ENCODE results near the gene SNRPA1. TPM values are rescaled to one million over a fixed set of nuclear protein-coding genes. Genes with fewer than 3 reads are reported as not detected.

The SNRPA1 gene
- total and polyA plus RNA-seq, 2 of the 13 experiments (the other 11 are each of a cell fraction or from before 2014, with no cell fraction given): 41.2 to 108 TPM

DNA sequence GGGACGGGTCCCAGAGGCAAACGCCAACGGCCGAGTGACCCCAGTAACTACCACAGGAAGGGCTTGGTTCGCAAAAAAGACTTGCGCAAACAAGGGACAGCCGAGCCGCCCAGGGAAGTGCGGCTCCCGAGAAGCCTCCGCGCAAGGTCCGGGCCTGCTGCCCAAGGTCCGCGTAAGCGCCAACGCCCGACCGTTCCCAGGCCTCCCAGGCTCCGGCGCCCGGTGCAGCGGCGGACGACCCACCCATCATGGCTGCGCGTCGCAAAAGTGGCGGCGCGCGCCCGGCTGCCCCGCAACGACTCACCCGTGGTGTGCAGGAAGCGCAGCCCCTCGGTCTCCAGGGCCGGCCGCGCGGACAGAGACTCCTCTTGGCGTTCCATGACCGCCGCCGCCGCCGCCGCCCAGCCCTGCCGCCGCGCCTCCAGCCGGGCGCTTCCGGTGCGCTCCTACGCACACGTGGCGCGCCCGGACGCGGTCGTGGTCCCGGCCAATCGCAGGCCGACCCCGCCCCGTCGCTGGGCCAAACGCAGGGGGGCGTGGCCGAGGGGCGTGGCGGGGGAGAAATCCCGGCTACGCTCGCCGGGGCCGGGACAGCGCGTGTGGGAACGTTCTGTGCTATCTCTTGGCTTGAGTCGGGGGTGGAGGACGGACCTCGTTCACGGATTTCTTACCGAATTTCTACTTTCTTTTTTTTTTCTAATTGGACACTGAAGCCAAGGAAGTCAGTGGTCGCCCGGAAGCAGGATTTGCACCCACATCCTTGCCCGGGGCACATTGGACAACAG lies 17.8 kb downstream of the SNRPA1 start, which contains the start of gene SELENOS (continued):
- TF ChIP-seq, protein P1, sequence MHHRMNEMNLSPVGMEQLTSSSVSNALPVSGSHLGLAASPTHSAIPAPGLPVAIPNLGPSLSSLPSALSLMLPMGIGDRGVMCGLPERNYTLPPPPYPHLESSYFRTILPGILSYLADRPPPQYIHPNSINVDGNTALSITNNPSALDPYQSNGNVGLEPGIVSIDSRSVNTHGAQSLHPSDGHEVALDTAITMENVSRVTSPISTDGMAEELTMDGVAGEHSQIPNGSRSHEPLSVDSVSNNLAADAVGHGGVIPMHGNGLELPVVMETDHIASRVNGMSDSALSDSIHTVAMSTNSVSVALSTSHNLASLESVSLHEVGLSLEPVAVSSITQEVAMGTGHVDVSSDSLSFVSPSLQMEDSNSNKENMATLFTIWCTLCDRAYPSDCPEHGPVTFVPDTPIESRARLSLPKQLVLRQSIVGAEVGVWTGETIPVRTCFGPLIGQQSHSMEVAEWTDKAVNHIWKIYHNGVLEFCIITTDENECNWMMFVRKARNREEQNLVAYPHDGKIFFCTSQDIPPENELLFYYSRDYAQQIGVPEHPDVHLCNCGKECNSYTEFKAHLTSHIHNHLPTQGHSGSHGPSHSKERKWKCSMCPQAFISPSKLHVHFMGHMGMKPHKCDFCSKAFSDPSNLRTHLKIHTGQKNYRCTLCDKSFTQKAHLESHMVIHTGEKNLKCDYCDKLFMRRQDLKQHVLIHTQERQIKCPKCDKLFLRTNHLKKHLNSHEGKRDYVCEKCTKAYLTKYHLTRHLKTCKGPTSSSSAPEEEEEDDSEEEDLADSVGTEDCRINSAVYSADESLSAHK (CRISPR knock-in tag; IDR thresholded peaks at IDR 0.05; ENCODE audit: borderline replicate concordance): no peak
- TF ChIP-seq ZC3H13 (CRISPR knock-in tag; IDR thresholded peaks at IDR 0.05) (no peak), ZNF564 (CRISPR knock-in tag; IDR thresholded peaks at IDR 0.05) (no peak; the same call in 1 of the 2 replicates), ZNF160 (CRISPR knock-in tag; IDR thresholded peaks at IDR 0.05) (peak; percentile 66; the same call in 1 of the 2 replicates), ZNF317 (CRISPR knock-in tag; IDR thresholded peaks at IDR 0.05) (no peak), NR3C1 (CRISPR knock-in tag; IDR thresholded peaks at IDR 0.05) (no peak), CBFB (CRISPR knock-in tag; IDR thresholded peaks at IDR 0.05) (no peak), ZNF75D (CRISPR knock-in tag; IDR thresholded peaks at IDR 0.05; ENCODE audit: borderline replicate concordance) (no peak), THYN1 (CRISPR knock-in tag; IDR thresholded peaks at IDR 0.05; ENCODE audit: borderline replicate concordance, low read depth) (no peak), ZNF570 (CRISPR knock-in tag; IDR thresholded peaks at IDR 0.05; ENCODE audit: borderline replicate concordance) (no peak), HNRNPUL1 (IDR thresholded peaks at IDR 0.05; ENCODE audit: low read depth, low read length) (no peak), ELF3 (CRISPR knock-in tag; IDR thresholded peaks at IDR 0.05) (no peak), ZKSCAN1 (IDR thresholded peaks at IDR 0.05; ENCODE audit: low read length) (no peak), MTA1 (CRISPR knock-in tag; IDR thresholded peaks at IDR 0.05; ENCODE audit: borderline replicate concordance) (no peak), GABPB1 (CRISPR knock-in tag; IDR thresholded peaks at IDR 0.05) (peak; percentile 90), ZNF460 (CRISPR knock-in tag; IDR thresholded peaks at IDR 0.05; ENCODE audit: borderline replicate concordance) (no peak), ZKSCAN5 (CRISPR knock-in tag; IDR thresholded peaks at IDR 0.05) (no peak)
- TF ChIP-seq, protein P2, sequence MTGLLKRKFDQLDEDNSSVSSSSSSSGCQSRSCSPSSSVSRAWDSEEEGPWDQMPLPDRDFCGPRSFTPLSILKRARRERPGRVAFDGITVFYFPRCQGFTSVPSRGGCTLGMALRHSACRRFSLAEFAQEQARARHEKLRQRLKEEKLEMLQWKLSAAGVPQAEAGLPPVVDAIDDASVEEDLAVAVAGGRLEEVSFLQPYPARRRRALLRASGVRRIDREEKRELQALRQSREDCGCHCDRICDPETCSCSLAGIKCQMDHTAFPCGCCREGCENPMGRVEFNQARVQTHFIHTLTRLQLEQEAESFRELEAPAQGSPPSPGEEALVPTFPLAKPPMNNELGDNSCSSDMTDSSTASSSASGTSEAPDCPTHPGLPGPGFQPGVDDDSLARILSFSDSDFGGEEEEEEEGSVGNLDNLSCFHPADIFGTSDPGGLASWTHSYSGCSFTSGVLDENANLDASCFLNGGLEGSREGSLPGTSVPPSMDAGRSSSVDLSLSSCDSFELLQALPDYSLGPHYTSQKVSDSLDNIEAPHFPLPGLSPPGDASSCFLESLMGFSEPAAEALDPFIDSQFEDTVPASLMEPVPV (CRISPR knock-in tag; IDR thresholded peaks at IDR 0.05): peak; percentile 75; the same call in 1 of the 2 replicates
- TF ChIP-seq, protein P3, sequence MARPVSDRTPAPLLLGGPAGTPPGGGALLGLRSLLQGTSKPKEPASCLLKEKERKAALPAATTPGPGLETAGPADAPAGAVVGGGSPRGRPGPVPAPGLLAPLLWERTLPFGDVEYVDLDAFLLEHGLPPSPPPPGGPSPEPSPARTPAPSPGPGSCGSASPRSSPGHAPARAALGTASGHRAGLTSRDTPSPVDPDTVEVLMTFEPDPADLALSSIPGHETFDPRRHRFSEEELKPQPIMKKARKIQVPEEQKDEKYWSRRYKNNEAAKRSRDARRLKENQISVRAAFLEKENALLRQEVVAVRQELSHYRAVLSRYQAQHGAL (CRISPR knock-in tag; IDR thresholded peaks at IDR 0.05; ENCODE audit: not compliant biosample characterization): peak; percentile 57
- TF ChIP-seq, protein P4, sequence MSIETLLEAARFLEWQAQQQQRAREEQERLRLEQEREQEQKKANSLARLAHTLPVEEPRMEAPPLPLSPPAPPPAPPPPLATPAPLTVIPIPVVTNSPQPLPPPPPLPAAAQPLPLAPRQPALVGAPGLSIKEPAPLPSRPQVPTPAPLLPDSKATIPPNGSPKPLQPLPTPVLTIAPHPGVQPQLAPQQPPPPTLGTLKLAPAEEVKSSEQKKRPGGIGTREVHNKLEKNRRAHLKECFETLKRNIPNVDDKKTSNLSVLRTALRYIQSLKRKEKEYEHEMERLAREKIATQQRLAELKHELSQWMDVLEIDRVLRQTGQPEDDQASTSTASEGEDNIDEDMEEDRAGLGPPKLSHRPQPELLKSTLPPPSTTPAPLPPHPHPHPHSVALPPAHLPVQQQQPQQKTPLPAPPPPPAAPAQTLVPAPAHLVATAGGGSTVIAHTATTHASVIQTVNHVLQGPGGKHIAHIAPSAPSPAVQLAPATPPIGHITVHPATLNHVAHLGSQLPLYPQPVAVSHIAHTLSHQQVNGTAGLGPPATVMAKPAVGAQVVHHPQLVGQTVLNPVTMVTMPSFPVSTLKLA (IDR thresholded peaks at IDR 0.05): peak; percentile 83
- TF ChIP-seq, protein P5, sequence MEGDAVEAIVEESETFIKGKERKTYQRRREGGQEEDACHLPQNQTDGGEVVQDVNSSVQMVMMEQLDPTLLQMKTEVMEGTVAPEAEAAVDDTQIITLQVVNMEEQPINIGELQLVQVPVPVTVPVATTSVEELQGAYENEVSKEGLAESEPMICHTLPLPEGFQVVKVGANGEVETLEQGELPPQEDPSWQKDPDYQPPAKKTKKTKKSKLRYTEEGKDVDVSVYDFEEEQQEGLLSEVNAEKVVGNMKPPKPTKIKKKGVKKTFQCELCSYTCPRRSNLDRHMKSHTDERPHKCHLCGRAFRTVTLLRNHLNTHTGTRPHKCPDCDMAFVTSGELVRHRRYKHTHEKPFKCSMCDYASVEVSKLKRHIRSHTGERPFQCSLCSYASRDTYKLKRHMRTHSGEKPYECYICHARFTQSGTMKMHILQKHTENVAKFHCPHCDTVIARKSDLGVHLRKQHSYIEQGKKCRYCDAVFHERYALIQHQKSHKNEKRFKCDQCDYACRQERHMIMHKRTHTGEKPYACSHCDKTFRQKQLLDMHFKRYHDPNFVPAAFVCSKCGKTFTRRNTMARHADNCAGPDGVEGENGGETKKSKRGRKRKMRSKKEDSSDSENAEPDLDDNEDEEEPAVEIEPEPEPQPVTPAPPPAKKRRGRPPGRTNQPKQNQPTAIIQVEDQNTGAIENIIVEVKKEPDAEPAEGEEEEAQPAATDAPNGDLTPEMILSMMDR (CRISPR knock-in tag; IDR thresholded peaks at IDR 0.05): no peak; the same call in 1 of the 2 replicates

All from HepG2 (cell line).